Right cardiac atrium (tissue), 5 donors: Measurements from ENCODE around the gene AR. TPM values are rescaled to one million over a fixed set of nuclear protein-coding genes. Genes with fewer than 3 reads are reported as not detected.
A peak's percentile ranks its signal among the peaks of the same experiment; 100 is the strongest.
"Not testable (repeated sequence)": the region's sequence is repeated elsewhere in the genome, so short reads cannot be mapped to it uniquely, and the experiment has no call there.

Source experiments
- ATAC-seq, 2 donors: fragments of 200-7000 bp; cut with Tn5 transposase; one replicate each; pipeline versions ENCODE4 v1.8.0 to v1.9.1; 2020; ENCODE audit warnings: moderate library complexity in 2 of 2, mild to moderate bottlenecking in 1 of 2
- DNase-seq, 3 donors: peaks; one replicate each; pipeline ENCODE4 v3.0.0-alpha.2; 2020
- H3K27ac ChIP-seq: one replicate; pipeline ENCODE4 v1.5.1; 2013; ENCODE audit warnings: mild to moderate bottlenecking, low read length, control low read depth, moderate library complexity
- H3K27me3 ChIP-seq: one replicate; pipeline ENCODE4 v1.6.1; 2013; ENCODE audit not compliant: control insufficient read depth, insufficient read depth
- H3K4me1 ChIP-seq: one replicate; pipeline ENCODE4 v1.6.1; 2013; ENCODE audit warnings: low read length; ENCODE audit not compliant: control insufficient read depth, insufficient read depth
- H3K4me3 ChIP-seq: one replicate; pipeline ENCODE4 v1.5.1; 2013; ENCODE audit warnings: low read length, control low read depth
- H3K9me3 ChIP-seq: one replicate; pipeline ENCODE4 v1.6.1; 2013; ENCODE audit warnings: low read length; ENCODE audit not compliant: control insufficient read depth
- WGBS: extraction: QIAGEN DNeasy Blood & Tissue Kit; methylation state at CpG from one replicate; pipeline ENCODE4 v1.1.7; 2013; 5-methylcytosine and 5-hydroxymethylcytosine counted together
- intact Hi-C, 4 donors: fragments of 100-400 bp; cut with DNase I; formaldehyde crosslinking; loops; one replicate each; pipeline versions ENCODE4 v1.11.0 to v1.14.0; 2022 to 2023
- polyA plus RNA-seq: library from polyadenylated mRNA; stranded (reverse); fragments of 200-250 nt; gene quantifications from one replicate; pipeline ENCODE4 v1.2.3, GENCODE V29; 2013
- total RNA-seq, 4 donors: library from RNA; stranded (reverse); fragmentation: NEBNext Ultra II Directional; extraction: Animal tissue kit (Norgen Biotek cat#: 25700); gene quantifications; one replicate each; pipeline ENCODE4 v1.2.1, GENCODE V29; 2021
- donor health status: healthy with polysubstance abuse.
- donor health status: DM: no; HTN: yes; CAD: no.
- donor health status: DM: no; HTN: no; CAD: no.
- donor health status: DM: no; HTN: yes; CAD: no; lungs with severe emphysema.
- donor health status: DM: yes; HTN: yes; CAD: no.

The AR gene
- total and polyA plus RNA-seq, 5 donors = 3.4 to 20.5 (median 14.5) TPM

- H3K4me3 ChIP-seq = no peak overlapping the region
- ATAC-seq (no peak), DNase-seq (no peak)
- H3K4me1 ChIP-seq = no peaks in the 10 kb centered on the region
- H3K27me3 ChIP-seq = no peaks in the 10 kb centered on the region
- no peaks in the 10 kb centered on the region for H3K9me3 ChIP-seq
- no peak overlapping the region for H3K27ac ChIP-seq
- intact Hi-C loops = no loop called here
- WGBS = 78% methylated on average over 4 of the region's 4 CpGs
Observed at GRCh38 chrX:67648361-67648760, 104.5 kb downstream of the AR start.

- intact Hi-C loops = no loop called here
- ATAC-seq = no peak
- Histone ChIP-seq H3K27me3 (no peaks in the 10 kb centered on the region), H3K4me3 (no peak overlapping the region), H3K4me1 (no peaks in the 10 kb centered on the region), H3K9me3 (no peaks in the 10 kb centered on the region), H3K27ac (no peak overlapping the region)
- 87% methylated on average over 6 of the region's 6 CpGs for WGBS
- DNase-seq = no peak
Observed at GRCh38 chrX:67651437-67652142, 107.8 kb downstream of the AR start.

- Histone ChIP-seq H3K27ac (no peak overlapping the region), H3K4me3 (no peak overlapping the region), H3K27me3 (no peaks in the 10 kb centered on the region), H3K4me1 (no peaks in the 10 kb centered on the region), H3K9me3 (no peaks in the 10 kb centered on the region)
- DNase-seq (no peak), ATAC-seq (no peak)
- intact Hi-C loops = no loop called here
Observed at GRCh38 chrX:67652543-67652942, 108.7 kb downstream of the AR start.

GRCh38 chrX:67654301-67654700, 110.5 kb downstream of the AR start:
- Histone ChIP-seq H3K9me3 (no peaks in the 10 kb centered on the region), H3K27me3 (no peaks in the 10 kb centered on the region), H3K4me3 (no peak overlapping the region), H3K27ac (no peak overlapping the region), H3K4me1 (no peaks in the 10 kb centered on the region)
- ATAC-seq (no peak), DNase-seq (peak in 1 of 3 donors; percentile 40)
- 46% methylated on average over 1 of the region's 1 CpG for WGBS
- intact Hi-C loops = no loop called here

- Histone ChIP-seq H3K4me1 (no peaks in the 10 kb centered on the region), H3K4me3 (no peak overlapping the region), H3K27ac (no peak overlapping the region), H3K27me3 (no peaks in the 10 kb centered on the region), H3K9me3 (no peaks in the 10 kb centered on the region)
- ATAC-seq (no peak), DNase-seq (no peak)
- intact Hi-C loops = no loop called here
- 83% methylated on average over 1 of the region's 1 CpG for WGBS
Observed at GRCh38 chrX:67665583-67665982, 121.8 kb downstream of the AR start.

GRCh38 chrX:67670717-67671116, 126.9 kb downstream of the AR start:
- ATAC-seq, H3K4me1 ChIP-seq, H3K9me3 ChIP-seq, H3K27ac ChIP-seq, DNase-seq, H3K4me3 ChIP-seq, intact Hi-C loops, H3K27me3 ChIP-seq: not testable (repeated sequence)
- WGBS = 85% methylated on average over 2 of the region's 2 CpGs

- H3K27ac ChIP-seq = no peak overlapping the region
- H3K4me1 ChIP-seq = peaks cover 6% of the 10 kb centered on the region
- H3K4me3 ChIP-seq = no peak overlapping the region
- WGBS = 49% methylated on average over 2 of the region's 2 CpGs
- H3K9me3 ChIP-seq = no peaks in the 10 kb centered on the region
- H3K27me3 ChIP-seq = no peaks in the 10 kb centered on the region
- no peak for DNase-seq
- intact Hi-C loops = no loop called here
- ATAC-seq = no peak
Observed at GRCh38 chrX:67673741-67674274, 130.0 kb downstream of the AR start.

GRCh38 chrX:67674741-67675140, 130.9 kb downstream of the AR start:
- ATAC-seq = peak; percentile 42 to 63
- H3K9me3 ChIP-seq = no peaks in the 10 kb centered on the region
- no peaks in the 10 kb centered on the region for H3K27me3 ChIP-seq
- WGBS = 46% methylated on average over 1 of the region's 1 CpG
- H3K27ac ChIP-seq = no peak overlapping the region
- intact Hi-C loops = no loop called here
- no peak overlapping the region for H3K4me3 ChIP-seq
- DNase-seq = peak in 1 of 3 donors; percentile 31
- H3K4me1 ChIP-seq = peaks cover 6% of the 10 kb centered on the region

- Histone ChIP-seq H3K4me1 (peaks cover 1% of the 10 kb centered on the region), H3K27me3 (no peaks in the 10 kb centered on the region), H3K27ac (no peak overlapping the region), H3K4me3 (no peak overlapping the region), H3K9me3 (no peaks in the 10 kb centered on the region)
- intact Hi-C loops = no loop called here
- ATAC-seq (no peak), DNase-seq (no peak)
- 95% methylated on average over 4 of the region's 4 CpGs for WGBS
Observed at GRCh38 chrX:67684136-67684535, 140.3 kb downstream of the AR start.

- DNase-seq = no peak
- Histone ChIP-seq H3K4me1 (peaks cover 6% of the 10 kb centered on the region), H3K9me3 (no peaks in the 10 kb centered on the region), H3K4me3 (no peak overlapping the region), H3K27me3 (no peaks in the 10 kb centered on the region), H3K27ac (no peak overlapping the region)
- no peak for ATAC-seq
- intact Hi-C loops = no loop called here
Observed at GRCh38 chrX:67692246-67692645, 148.4 kb downstream of the AR start.

GRCh38 chrX:67693928-67694327, 150.1 kb downstream of the AR start:
- Histone ChIP-seq H3K9me3 (no peaks in the 10 kb centered on the region), H3K4me3 (no peak overlapping the region), H3K27ac (no peak overlapping the region), H3K27me3 (no peaks in the 10 kb centered on the region), H3K4me1 (peaks cover 6% of the 10 kb centered on the region)
- 93% methylated on average over 1 of the region's 1 CpG for WGBS
- DNase-seq (no peak), ATAC-seq (no peak)
- intact Hi-C loops = no loop called here

- DNase-seq (no peak), ATAC-seq (no peak)
- no peak overlapping the region for H3K27ac ChIP-seq
- no peaks in the 10 kb centered on the region for H3K27me3 ChIP-seq
- H3K4me1 ChIP-seq = peaks cover 6% of the 10 kb centered on the region
- no peak overlapping the region for H3K4me3 ChIP-seq
- no peaks in the 10 kb centered on the region for H3K9me3 ChIP-seq
- intact Hi-C loops = no loop called here
Observed at GRCh38 chrX:67697452-67697851, 153.6 kb downstream of the AR start.
